NT2/D1 (cell line): ENCODE data around the gene ACSM2B.

Experiments used
- DNase-seq: peaks from one replicate; pipeline ENCODE4 v3.0.0-alpha.2; 2011; ENCODE audit warnings: low read depth, low spot score
- H3K27me3 ChIP-seq: 2 replicates; pipeline ENCODE4 v1.6.0; 2011; ENCODE audit warnings: mild to moderate bottlenecking; ENCODE audit not compliant: insufficient read length, insufficient read depth
- H3K36me3 ChIP-seq: 2 replicates; pipeline ENCODE4 v1.6.1; 2011; ENCODE audit warnings: mild to moderate bottlenecking, low read length, mixed read lengths; ENCODE audit not compliant: insufficient read depth, insufficient read length
- H3K4me1 ChIP-seq: 2 replicates; pipeline ENCODE4 v1.5.1; 2011; ENCODE audit not compliant: insufficient read depth, insufficient read length
- H3K4me3 ChIP-seq: 2 replicates; pipeline ENCODE4 v1.5.1; 2011; ENCODE audit warnings: low read depth; ENCODE audit not compliant: insufficient read length
- H3K9ac ChIP-seq: 2 replicates; pipeline ENCODE4 v1.6.0; 2011; ENCODE audit warnings: low read depth; ENCODE audit not compliant: insufficient read length
- H3K9me3 ChIP-seq: 2 replicates; pipeline ENCODE4 v1.5.1; 2011; ENCODE audit warnings: mild to moderate bottlenecking, low read length; ENCODE audit not compliant: insufficient read depth
- SUZ12 ChIP-seq: IDR thresholded peaks from 2 replicates; pipeline ENCODE4 v1.6.1; 2011; ENCODE audit not compliant: insufficient read length, insufficient read depth; ENCODE audit errors: extremely low read depth
- YY1 ChIP-seq: IDR thresholded peaks from 2 replicates; pipeline ENCODE4 v1.6.1; 2011; ENCODE audit not compliant: insufficient read length, insufficient read depth
- ZNF274 ChIP-seq: IDR thresholded peaks from 2 replicates; pipeline ENCODE4 v1.6.1; 2011; ENCODE audit warnings: mild to moderate bottlenecking, low read depth, low read length

ACSM2B gene

DNA sequence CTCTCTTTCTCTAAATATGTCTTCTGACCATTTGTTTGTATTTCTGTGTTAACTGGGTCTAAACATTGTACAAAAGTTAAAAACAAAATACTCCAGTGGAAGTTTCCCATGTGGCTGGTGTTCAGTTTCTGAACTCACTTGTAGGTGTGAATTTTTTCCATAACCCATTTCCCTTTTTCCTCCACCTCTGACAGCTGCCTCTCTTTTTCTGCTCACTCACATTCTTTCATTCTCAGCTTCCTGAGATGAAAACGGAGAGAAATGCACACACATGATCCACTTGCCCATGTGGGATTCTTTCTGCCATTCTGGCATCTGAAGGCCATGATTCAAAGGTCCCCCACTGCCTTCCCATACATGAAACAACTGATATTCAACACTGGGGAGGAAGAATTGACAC is 41.1 kb upstream of the ACSM2B start:
- H3K36me3 ChIP-seq, result no peaks in the 10 kb centered on the region
- peaks cover 6% of the 10 kb centered on the region; the same call in 1 of the 2 replicates for H3K9me3 ChIP-seq
- H3K4me3 ChIP-seq, result no peak overlapping the region
- DNase-seq, result no peak
- H3K9ac ChIP-seq, result no peak overlapping the region
- peaks cover 5% of the 10 kb centered on the region for H3K4me1 ChIP-seq
- H3K27me3 ChIP-seq, result no peaks in the 10 kb centered on the region
- TF ChIP-seq ZNF274 (no peak), SUZ12 (no peak), YY1 (no peak)

DNA sequence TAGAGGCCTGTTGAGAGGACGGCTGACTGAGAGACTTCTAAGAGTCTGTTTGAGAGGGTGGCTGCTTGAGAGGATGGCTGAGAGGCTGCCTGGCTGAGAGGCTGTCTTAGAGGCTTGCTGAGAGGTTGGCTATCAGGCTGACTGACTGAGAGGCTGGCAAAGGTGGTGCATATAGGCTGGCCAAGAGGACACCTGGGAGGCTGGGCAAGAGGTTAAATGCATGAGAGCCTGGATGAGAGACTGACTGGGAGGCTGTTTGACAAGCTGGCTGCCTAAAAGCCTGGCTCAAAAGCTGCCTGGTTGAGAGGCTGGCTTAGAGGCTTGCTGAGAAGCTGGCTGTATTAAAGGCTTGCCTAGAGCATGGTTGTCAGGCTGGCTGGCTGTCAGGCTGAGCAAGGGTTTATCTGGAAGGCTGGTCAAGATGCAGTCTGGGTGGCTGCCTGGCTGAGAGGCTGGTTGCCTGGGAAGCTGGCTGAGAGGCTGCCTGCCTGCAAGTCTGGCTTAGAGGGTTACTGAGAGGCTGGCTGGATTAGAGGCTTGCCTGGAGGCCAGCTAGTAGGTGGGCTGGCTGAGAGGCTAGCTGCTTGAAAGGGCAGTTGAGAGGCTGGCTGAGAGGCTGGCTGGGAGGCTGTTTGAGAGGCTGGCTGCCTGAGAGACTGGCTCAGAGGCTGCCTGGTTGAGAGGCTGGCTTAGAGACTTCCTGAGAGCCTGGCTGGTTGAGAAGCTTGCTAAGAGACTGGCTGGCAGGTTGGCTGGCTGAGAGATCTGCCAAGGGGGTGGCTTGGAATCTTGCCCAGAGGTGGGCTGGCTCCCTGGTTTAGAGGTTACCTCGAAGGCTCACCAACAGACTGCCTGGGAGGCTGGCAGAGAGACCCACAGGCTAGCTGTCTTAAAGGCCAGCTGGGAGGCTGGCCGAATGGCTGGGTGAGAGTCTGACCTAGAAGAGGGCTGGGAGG is 38.3 kb upstream of the ACSM2B start:
- no peak overlapping the region for H3K4me3 ChIP-seq
- H3K27me3 ChIP-seq, result no peaks in the 10 kb centered on the region
- peaks cover 10% of the 10 kb centered on the region for H3K4me1 ChIP-seq
- H3K9me3 ChIP-seq, result peaks cover 6% of the 10 kb centered on the region; the same call in 1 of the 2 replicates
- TF ChIP-seq YY1, result no peak
- TF ChIP-seq SUZ12, result no peak
- TF ChIP-seq ZNF274, result no peak
- no peak overlapping the region for H3K9ac ChIP-seq
- no peaks in the 10 kb centered on the region for H3K36me3 ChIP-seq
- DNase-seq, result no peak

DNA sequence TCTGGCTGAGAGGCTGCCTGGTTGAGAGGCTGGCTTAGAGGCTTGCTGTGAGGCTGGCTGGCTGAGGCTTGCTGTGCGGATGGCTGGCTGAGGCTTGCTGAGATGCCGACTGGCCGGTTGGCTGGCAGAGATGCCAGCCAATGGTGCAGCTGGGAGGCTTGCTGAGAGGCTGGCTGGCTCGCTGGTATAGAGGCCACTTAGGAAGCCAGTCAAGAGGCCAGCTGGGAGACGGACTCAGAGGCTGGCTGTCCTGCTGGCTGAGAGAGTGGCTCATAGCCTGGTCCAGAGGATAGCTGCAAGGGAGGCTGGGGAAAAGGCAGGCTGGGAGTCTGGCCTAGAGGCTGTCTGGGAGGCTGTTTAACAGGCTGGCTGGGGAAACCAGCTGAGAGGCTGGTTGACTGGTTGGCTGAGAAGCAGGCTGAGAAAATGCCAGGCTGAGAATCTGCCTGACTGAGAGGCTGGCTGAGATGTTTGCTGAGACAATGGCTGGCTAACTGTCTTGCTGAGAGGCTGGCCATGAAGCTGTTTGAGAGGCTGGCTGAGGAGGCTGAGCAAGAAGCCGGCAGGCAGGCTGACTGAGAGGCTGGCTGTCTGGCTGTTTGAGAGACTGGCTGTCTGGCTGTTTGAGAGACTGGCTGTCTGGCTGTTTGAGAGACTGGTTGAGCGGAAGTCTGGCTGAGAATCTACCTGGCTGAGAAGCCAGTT is 37.5 kb upstream of the ACSM2B start:
- Histone ChIP-seq H3K4me3 (no peak overlapping the region), H3K9ac (peak overlapping the region; percentile 13), H3K27me3 (no peaks in the 10 kb centered on the region), H3K36me3 (no peaks in the 10 kb centered on the region), H3K9me3 (peaks cover 6% of the 10 kb centered on the region; the same call in 1 of the 2 replicates), H3K4me1 (peaks cover 10% of the 10 kb centered on the region)
- no peak for TF ChIP-seq YY1
- TF ChIP-seq ZNF274, result no peak
- TF ChIP-seq SUZ12, result no peak
- no peak for DNase-seq

DNA sequence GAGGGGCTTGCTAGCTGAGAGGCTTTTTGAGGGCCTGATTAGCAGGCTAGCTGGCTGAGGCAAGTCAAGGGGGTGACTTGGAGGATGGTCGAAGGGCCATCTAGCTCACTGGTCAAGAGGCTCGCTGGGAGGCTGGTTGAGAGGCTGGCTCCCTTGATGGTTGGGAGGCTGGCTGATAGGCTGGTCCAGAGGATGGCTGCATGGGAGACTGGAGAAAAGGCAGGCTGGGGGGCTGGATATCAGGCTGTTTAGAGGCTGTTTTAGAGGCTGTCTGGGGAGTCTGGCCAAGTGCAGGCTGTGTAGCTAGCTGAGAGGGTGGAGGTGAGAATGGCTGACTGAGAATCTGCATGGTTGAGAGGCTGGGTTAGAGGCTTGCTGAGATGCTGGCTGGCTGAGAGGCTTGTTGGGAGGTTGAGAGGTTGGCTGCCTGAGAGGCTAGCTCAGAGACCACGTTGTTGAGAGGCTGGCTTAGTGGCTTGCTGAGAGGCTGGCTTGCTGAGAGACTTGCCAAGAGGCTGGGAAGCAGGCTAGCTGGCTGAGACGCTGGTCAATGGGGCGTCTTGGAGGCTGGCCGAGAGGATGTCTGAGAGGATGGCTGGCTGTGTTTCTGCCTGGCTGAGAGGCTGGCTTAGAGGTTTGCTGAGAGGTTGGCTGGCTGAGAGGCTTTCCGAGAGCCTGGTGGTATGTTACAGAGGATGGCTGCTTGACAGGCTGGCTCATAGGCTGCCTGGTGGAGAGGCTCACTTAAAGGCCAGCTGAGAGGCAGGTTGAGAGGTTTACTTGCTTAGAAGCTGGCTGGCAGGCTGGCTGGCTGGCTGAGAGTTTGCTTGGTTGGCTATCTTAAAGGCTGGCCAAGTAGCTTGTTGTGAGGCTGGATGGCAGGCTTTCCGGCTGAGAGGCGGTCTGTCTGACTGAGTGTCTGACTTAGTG is 36.6 kb upstream of the ACSM2B start:
- Histone ChIP-seq H3K9ac (peak overlapping the region; percentile 13), H3K4me1 (peaks cover 10% of the 10 kb centered on the region), H3K4me3 (no peak overlapping the region), H3K27me3 (no peaks in the 10 kb centered on the region), H3K9me3 (peaks cover 6% of the 10 kb centered on the region; the same call in 1 of the 2 replicates), H3K36me3 (no peaks in the 10 kb centered on the region)
- no peak for DNase-seq
- TF ChIP-seq ZNF274 (no peak), SUZ12 (no peak), YY1 (no peak)

DNA sequence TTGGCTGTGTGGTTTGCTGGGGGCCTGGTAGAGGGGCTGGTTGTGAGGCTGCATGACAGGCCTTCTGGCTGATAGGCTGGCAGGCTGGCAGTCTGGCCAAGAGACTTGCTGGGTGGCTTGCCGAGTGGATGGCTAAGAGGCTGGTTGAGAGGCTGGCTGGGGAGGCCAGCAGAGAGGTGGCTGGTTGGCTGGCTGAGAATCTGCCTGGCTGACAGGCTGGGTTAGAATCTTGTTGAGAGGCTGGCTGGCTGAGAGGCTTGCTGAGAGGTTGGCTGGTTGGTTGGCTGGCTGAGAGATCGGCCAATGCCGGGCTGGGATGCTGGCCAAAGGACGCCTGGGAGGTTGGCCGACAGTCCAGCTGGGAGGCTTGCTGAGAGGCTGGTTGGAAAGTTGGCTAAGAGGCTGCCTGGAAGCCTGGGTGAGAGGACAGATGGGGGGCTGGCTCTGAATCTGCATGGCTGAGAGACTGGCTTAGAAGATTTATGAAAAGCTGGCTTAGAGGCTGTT is 35.9 kb upstream of the ACSM2B start:
- Histone ChIP-seq H3K9me3 (peaks cover 6% of the 10 kb centered on the region; the same call in 1 of the 2 replicates), H3K4me1 (peaks cover 10% of the 10 kb centered on the region), H3K36me3 (no peaks in the 10 kb centered on the region), H3K9ac (no peak overlapping the region), H3K27me3 (no peaks in the 10 kb centered on the region), H3K4me3 (no peak overlapping the region)
- no peak for TF ChIP-seq ZNF274
- TF ChIP-seq SUZ12, result no peak
- no peak for DNase-seq

DNA sequence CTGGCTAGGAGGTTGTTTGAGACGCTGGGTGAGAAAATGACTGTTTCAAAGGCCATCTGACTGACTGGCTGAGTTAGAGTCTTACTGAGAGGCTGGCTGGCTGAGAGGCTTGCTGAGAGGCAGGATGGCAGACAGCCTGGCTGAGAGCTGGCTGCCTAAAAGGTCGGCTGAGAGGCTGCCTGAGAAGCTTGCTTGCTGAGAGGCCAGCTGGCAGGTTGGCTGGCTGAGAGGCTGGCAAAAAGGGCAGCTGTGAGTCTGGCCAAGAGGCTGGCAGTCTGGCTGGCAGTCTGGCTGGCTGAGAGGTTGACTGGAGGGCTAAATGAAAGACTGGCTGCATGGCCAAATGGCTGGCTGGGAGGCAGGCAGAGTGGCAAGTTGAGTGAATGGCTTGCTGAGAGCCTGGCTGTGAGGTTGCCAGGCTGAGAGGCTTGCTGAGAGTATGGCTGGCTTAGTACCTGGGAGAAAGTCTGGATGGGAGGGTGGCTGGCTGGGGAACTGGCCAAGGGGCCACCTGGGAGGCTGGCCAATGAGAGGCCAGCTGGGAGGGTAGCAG is 35.3 kb upstream of the ACSM2B start:
- peaks cover 6% of the 10 kb centered on the region; the same call in 1 of the 2 replicates for H3K9me3 ChIP-seq
- H3K4me3 ChIP-seq, result no peak overlapping the region
- peak overlapping the region; percentile 29 for H3K9ac ChIP-seq
- peaks cover 10% of the 10 kb centered on the region for H3K4me1 ChIP-seq
- no peaks in the 10 kb centered on the region for H3K36me3 ChIP-seq
- no peak for DNase-seq
- H3K27me3 ChIP-seq, result no peaks in the 10 kb centered on the region
- TF ChIP-seq ZNF274, result no peak
- TF ChIP-seq YY1, result no peak
- TF ChIP-seq SUZ12, result no peak
